Activated gamma-delta T cell (primary cell): ENCODE results near the gene KLHL22.
"Not testable (repeated sequence)": the region's sequence is repeated elsewhere in the genome, so short reads cannot be mapped to it uniquely, and the experiment has no call there.

ENCODE experiments used
- DNase-seq: peaks from one replicate; lab custom pipeline; 2025; lab: John Stamatoyannopoulos, UW

Gene KLHL22

GRCh38 chr22:20400606-20401375 lies 94.8 kb downstream of the KLHL22 start:
- DNase-seq: no peak

- DNase-seq: no peak
These were observed 95.6 kb downstream of the KLHL22 start for GRCh38 chr22:20399866-20400605.

GRCh38 chr22:20398420-20398819 lies 97.2 kb downstream of the KLHL22 start:
- no peak for DNase-seq

GRCh38 chr22:20397498-20397897 lies 98.1 kb downstream of the KLHL22 start:
- no peak for DNase-seq

GRCh38 chr22:20396639-20397038 lies 99.0 kb downstream of the KLHL22 start:
- DNase-seq: no peak

GRCh38 chr22:20395907-20396287 lies 99.7 kb downstream of the KLHL22 start:
- DNase-seq: no peak

- DNase-seq: no peak
These were observed 100.3 kb downstream of the KLHL22 start for GRCh38 chr22:20395181-20395906.

- peak; percentile 71 for DNase-seq
These were observed 101.7 kb downstream of the KLHL22 start, which contains the start of gene ZNF74 for GRCh38 chr22:20393705-20394476. Gene ZNF74, plus strand, starts transcription at chr22:20394151. Its CDS starts 478 bp downstream, at chr22:20394629.

- DNase-seq: no peak
These were observed 102.5 kb downstream of the KLHL22 start for GRCh38 chr22:20392983-20393704.

GRCh38 chr22:20392365-20392881 lies 103.2 kb downstream of the KLHL22 start:
- DNase-seq: not testable (repeated sequence)
